ENCODE measurements around the gene EP400.

The EP400 gene

DNA sequence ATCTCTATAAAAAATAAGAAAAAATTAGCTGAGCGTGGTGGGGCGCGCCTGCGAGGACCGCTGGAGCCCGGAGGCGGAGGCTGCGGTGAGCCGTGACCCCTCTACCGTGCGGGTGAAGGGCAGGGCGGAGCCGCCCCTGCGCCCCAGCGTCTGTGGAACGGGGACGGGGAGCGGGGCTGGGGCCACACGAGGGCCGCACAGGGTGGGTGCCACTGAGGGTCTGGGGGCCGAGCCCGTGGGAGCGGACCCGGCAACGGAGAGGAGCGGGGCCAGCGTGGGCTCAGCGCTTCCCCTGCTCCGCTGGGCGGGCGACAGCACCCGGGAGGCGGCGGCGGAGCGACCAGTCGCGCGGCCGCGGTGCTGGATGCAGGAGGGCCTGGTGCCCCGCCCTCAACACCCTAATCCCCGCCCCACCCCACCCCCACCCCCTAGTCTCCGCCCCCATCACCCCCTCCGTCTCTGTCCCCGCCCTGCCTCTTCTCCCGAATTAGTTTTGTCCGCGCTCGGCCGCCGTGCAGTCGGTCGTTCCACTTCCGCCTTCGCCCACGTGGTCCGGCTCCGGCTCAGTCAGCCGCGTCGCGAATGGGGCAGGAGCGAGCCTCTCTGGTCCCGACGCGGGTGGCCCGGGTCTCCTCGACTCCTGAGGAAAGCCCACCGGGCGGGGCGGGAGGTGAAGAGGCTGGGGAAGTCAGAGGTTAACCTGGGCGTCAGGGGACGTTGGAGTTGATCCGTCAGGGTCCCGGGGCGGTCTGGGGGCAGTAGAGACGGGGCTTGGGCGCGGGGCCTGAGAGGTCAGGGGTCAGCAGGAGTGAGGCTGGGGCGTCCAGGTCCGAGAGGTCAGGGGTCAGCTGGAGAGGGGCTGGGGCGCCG lies 20.8 kb upstream of the EP400 start, which contains the start of gene PUS1:
PUS1 (plus strand) TSS at position 566 of the 870 bp plus-strand sequence. CDS start 447 bp downstream, outside the sequence.
- ChIA-PET POLR2A (interaction anchor here (0.6 to 1.5 kb wide), 7 partner anchors 12 to 69 kb away, joined by 3 to 5 read pairs (median 4); no protein-coding TSS in a partner anchor), CTCF (interaction anchor here (0.6 to 1.1 kb wide), 3 partner anchors 46 to 100 kb away, joined by 3 to 5 read pairs (median 3); no protein-coding TSS in a partner anchor)
- Histone ChIP-seq H3K9me3 (ENCODE audit: control insufficient read depth, insufficient read depth, low read depth, low read length) (no peaks in the 10 kb centered on the region), H3K4me1 (ENCODE audit: control insufficient read depth, insufficient read depth, low read length) (no peaks in the 10 kb centered on the region), H3K36me3 (ENCODE audit: control insufficient read depth in 2 of 2, insufficient read depth in 1 of 2, low read length in 2 of 2) (peaks cover 18 to 35% of the 10 kb centered on the region in 2 experiments), H3K4me3 (ENCODE audit: low read depth, low read length) (peak within 1 kb of the TSS; percentile 90), H3K27ac (ENCODE audit: extremely low read depth, low read depth, low read length) (peak within 1 kb of the TSS; percentile 78; the same call in 1 of the 2 replicates)
- peak; percentile 51; the same call in 1 of the 2 replicates for TF ChIP-seq KLF10 (tag by site-specific recombination; IDR thresholded peaks at IDR 0.05)
- peak; percentile 47; the same call in 1 of the 2 replicates for TF ChIP-seq KLF9 (tag by site-specific recombination; IDR thresholded peaks at IDR 0.05; ENCODE audit: low read depth)
- peak; percentile 50; the same call in 1 of the 2 replicates for TF ChIP-seq GLIS2 (tag by site-specific recombination; IDR thresholded peaks at IDR 0.05)
- TF ChIP-seq SP3 (tag by site-specific recombination; IDR thresholded peaks at IDR 0.05) = peak; percentile 71
- no peak for TF ChIP-seq TCF7L2 (IDR thresholded peaks at IDR 0.05; ENCODE audit: borderline replicate concordance, low read depth, low read length)
- TF ChIP-seq, protein P1, sequence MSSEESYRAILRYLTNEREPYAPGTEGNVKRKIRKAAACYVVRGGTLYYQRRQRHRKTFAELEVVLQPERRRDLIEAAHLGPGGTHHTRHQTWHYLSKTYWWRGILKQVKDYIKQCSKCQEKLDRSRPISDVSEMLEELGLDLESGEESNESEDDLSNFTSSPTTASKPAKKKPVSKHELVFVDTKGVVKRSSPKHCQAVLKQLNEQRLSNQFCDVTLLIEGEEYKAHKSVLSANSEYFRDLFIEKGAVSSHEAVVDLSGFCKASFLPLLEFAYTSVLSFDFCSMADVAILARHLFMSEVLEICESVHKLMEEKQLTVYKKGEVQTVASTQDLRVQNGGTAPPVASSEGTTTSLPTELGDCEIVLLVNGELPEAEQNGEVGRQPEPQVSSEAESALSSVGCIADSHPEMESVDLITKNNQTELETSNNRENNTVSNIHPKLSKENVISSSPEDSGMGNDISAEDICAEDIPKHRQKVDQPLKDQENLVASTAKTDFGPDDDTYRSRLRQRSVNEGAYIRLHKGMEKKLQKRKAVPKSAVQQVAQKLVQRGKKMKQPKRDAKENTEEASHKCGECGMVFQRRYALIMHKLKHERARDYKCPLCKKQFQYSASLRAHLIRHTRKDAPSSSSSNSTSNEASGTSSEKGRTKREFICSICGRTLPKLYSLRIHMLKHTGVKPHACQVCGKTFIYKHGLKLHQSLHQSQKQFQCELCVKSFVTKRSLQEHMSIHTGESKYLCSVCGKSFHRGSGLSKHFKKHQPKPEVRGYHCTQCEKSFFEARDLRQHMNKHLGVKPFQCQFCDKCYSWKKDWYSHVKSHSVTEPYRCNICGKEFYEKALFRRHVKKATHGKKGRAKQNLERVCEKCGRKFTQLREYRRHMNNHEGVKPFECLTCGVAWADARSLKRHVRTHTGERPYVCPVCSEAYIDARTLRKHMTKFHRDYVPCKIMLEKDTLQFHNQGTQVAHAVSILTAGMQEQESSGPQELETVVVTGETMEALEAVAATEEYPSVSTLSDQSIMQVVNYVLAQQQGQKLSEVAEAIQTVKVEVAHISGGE (tag by site-specific recombination; conservative IDR thresholded peaks at IDR 0.05; ENCODE audit: low read depth) = 0 out of 2 replicates have a peak, but pooled peaks have one; percentile 44
- TF ChIP-seq, protein P2, sequence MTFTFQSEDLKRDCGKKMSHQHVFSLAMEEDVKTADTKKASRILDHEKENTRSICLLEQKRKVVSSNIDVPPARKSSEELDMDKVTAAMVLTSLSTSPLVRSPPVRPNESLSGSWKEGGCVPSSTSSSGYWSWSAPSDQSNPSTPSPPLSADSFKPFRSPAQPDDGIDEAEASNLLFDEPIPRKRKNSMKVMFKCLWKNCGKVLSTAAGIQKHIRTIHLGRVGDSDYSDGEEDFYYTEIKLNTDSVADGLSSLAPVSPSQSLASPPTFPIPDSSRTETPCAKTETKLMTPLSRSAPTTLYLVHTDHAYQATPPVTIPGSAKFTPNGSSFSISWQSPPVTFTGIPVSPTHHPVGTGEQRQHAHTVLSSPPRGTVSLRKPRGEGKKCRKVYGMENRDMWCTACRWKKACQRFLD (tag by site-specific recombination; IDR thresholded peaks at IDR 0.05) = peak; percentile 28; the same call in 1 of the 2 replicates
- TF ChIP-seq, protein P3, sequence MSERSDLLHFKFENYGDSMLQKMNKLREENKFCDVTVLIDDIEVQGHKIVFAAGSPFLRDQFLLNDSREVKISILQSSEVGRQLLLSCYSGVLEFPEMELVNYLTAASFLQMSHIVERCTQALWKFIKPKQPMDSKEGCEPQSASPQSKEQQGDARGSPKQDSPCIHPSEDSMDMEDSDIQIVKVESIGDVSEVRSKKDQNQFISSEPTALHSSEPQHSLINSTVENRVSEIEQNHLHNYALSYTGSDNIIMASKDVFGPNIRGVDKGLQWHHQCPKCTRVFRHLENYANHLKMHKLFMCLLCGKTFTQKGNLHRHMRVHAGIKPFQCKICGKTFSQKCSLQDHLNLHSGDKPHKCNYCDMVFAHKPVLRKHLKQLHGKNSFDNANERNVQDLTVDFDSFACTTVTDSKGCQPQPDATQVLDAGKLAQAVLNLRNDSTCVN (tag by site-specific recombination; optimal IDR thresholded peaks at IDR 0.05) = peak; percentile 76
- TF ChIP-seq, protein P4, sequence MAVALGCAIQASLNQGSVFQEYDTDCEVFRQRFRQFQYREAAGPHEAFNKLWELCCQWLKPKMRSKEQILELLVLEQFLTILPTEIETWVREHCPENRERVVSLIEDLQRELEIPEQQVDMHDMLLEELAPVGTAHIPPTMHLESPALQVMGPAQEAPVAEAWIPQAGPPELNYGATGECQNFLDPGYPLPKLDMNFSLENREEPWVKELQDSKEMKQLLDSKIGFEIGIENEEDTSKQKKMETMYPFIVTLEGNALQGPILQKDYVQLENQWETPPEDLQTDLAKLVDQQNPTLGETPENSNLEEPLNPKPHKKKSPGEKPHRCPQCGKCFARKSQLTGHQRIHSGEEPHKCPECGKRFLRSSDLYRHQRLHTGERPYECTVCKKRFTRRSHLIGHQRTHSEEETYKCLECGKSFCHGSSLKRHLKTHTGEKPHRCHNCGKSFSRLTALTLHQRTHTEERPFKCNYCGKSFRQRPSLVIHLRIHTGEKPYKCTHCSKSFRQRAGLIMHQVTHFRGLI (tag by site-specific recombination; IDR thresholded peaks at IDR 0.05) = peak; percentile 60
- peak; percentile 82; the same call in 1 of the 2 replicates for TF ChIP-seq ZBTB7A (tag by site-specific recombination; IDR thresholded peaks at IDR 0.05; ENCODE audit: low read depth)
- peak; percentile 68; the same call in 1 of the 2 replicates for TF ChIP-seq ZNF501 (tag by site-specific recombination; IDR thresholded peaks at IDR 0.05)
- peak; percentile 18; the same call in 1 of the 2 replicates for TF ChIP-seq ZEB2 (tag by site-specific recombination; IDR thresholded peaks at IDR 0.05)
- TF ChIP-seq ZNF777 (tag by site-specific recombination; IDR thresholded peaks at IDR 0.05; ENCODE audit: borderline replicate concordance) = peak; percentile 40; the same call in 1 of the 2 replicates
- TF ChIP-seq, protein P5, sequence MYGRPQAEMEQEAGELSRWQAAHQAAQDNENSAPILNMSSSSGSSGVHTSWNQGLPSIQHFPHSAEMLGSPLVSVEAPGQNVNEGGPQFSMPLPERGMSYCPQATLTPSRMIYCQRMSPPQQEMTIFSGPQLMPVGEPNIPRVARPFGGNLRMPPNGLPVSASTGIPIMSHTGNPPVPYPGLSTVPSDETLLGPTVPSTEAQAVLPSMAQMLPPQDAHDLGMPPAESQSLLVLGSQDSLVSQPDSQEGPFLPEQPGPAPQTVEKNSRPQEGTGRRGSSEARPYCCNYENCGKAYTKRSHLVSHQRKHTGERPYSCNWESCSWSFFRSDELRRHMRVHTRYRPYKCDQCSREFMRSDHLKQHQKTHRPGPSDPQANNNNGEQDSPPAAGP (tag by site-specific recombination; IDR thresholded peaks at IDR 0.05) = peak; percentile 52
- TF ChIP-seq EGR2 (tag by site-specific recombination; IDR thresholded peaks at IDR 0.05; ENCODE audit: low read depth) = peak; percentile 57
- TF ChIP-seq REPIN1 (tag by site-specific recombination; IDR thresholded peaks at IDR 0.05; ENCODE audit: low read depth) = no peak
- TF ChIP-seq ZNF76 (tag by site-specific recombination; IDR thresholded peaks at IDR 0.05; ENCODE audit: borderline replicate concordance, low read depth) = peak; percentile 72
- TF ChIP-seq ZXDB (tag by site-specific recombination; IDR thresholded peaks at IDR 0.05) = peak; percentile 90
- TF ChIP-seq ZNF830 (tag by site-specific recombination; IDR thresholded peaks at IDR 0.05; ENCODE audit: low read depth) = no peak
- 0 out of 2 replicates have a peak, but pooled peaks have one; percentile 27 for TF ChIP-seq ZSCAN16 (tag by site-specific recombination; IDR thresholded peaks at IDR 0.05)
- TF ChIP-seq BCL11B (tag by site-specific recombination; IDR thresholded peaks at IDR 0.05; ENCODE audit: low read depth) = peak; percentile 99
- TF ChIP-seq ZNF610 (tag by site-specific recombination; IDR thresholded peaks at IDR 0.05; ENCODE audit: borderline replicate concordance) = 0 out of 2 replicates have a peak, but pooled peaks have one; percentile 17
- peak; percentile 19; the same call in 1 of the 2 replicates for TF ChIP-seq SP7 (tag by site-specific recombination; IDR thresholded peaks at IDR 0.05)
- no peak for TF ChIP-seq ZNF19 (tag by site-specific recombination; IDR thresholded peaks at IDR 0.05; ENCODE audit: low read depth)
- no peak for TF ChIP-seq ZNF548 (tag by site-specific recombination; IDR thresholded peaks at IDR 0.05)
- TF ChIP-seq ZBTB17 (tag by site-specific recombination; IDR thresholded peaks at IDR 0.05) = peak; percentile 12; the same call in 1 of the 2 replicates
- peak; percentile 13; the same call in 1 of the 2 replicates for TF ChIP-seq ZNF2 (tag by site-specific recombination; IDR thresholded peaks at IDR 0.05)
